ENCODE measurements around the gene TRAF3IP1. TPM values are rescaled to one million over a fixed set of nuclear protein-coding genes. Genes with fewer than 3 reads are reported as not detected.

Gene TRAF3IP1
- total RNA-seq, 1 donor from 2014 or later: 11.2 TPM

DNA sequence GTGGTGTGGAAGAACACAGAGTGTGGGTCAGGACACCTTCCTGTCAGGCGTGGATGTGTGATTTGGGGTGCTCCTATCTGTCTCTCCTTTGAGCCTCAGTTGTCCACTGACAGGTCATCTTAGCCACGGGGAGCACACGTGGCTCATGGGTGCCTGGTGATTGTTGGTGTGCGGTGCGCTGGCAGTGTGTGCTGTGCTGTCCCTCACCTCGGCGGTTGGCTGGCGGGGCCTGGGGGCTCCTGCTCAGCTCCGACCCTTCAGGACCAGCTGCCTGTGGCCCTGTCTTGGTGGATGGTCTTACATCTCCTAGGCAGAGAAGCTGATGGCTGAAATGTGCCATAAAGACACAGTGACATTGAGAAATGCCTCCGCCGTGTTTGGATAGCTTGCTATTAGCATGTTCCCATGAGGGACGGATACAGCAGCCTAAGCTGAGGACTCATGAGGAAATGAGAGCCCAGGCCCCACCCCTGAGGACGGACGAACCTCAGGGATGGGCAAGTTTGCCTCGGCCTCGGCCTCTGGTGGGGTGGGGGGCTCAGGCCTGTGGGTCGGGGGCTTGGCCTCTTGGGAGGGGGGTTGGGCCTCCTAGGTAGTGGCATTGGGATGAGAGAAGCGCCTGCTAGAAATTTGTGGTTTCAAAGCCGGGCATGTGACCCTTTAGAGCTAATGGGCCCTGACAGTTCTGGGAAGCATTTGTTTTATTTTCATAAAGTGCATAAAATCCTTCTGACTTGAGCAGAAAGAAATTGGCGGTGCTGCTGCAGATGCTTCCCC lies 86.1 kb downstream of the TRAF3IP1 start:
- H3K27ac ChIP-seq: no peak overlapping the region
- H3K27me3 ChIP-seq: no peaks in the 10 kb centered on the region
- H3K4me3 Mint-ChIP-seq: no peak overlapping the region
- H3K36me3 Mint-ChIP-seq: peaks cover 10% of the 10 kb centered on the region
- no peak overlapping the region for H3K27ac Mint-ChIP-seq
- peaks cover 9% of the 10 kb centered on the region for H3K27me3 Mint-ChIP-seq (ENCODE audit: insufficient read depth, low read depth)
- H3K4me3 ChIP-seq: no peak overlapping the region
- TF ChIP-seq EZH2phosphoT487 (IDR thresholded peaks at IDR 0.05) (no peak), EZH2 (IDR thresholded peaks at IDR 0.05) (no peak)
- TF ChIP-seq, protein P1, sequence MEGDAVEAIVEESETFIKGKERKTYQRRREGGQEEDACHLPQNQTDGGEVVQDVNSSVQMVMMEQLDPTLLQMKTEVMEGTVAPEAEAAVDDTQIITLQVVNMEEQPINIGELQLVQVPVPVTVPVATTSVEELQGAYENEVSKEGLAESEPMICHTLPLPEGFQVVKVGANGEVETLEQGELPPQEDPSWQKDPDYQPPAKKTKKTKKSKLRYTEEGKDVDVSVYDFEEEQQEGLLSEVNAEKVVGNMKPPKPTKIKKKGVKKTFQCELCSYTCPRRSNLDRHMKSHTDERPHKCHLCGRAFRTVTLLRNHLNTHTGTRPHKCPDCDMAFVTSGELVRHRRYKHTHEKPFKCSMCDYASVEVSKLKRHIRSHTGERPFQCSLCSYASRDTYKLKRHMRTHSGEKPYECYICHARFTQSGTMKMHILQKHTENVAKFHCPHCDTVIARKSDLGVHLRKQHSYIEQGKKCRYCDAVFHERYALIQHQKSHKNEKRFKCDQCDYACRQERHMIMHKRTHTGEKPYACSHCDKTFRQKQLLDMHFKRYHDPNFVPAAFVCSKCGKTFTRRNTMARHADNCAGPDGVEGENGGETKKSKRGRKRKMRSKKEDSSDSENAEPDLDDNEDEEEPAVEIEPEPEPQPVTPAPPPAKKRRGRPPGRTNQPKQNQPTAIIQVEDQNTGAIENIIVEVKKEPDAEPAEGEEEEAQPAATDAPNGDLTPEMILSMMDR (IDR thresholded peaks at IDR 0.05): no peak
- H3K36me3 ChIP-seq: no peaks in the 10 kb centered on the region
- H3K79me2 ChIP-seq (ENCODE audit: low read depth): no peaks in the 10 kb centered on the region
- no peak overlapping the region for H3K9ac ChIP-seq
- H4K20me1 ChIP-seq (ENCODE audit: low read depth): peaks cover 7% of the 10 kb centered on the region
- H3K9me3 ChIP-seq (ENCODE audit: low read depth): no peaks in the 10 kb centered on the region
- no peak for DNase-seq (ENCODE audit: low spot score)
- H3K9me3 Mint-ChIP-seq: no peaks in the 10 kb centered on the region
- no peak overlapping the region for H2AFZ ChIP-seq (replicated peaks)
- H3F3A ChIP-seq (ENCODE audit: low read depth): peaks cover 21% of the 10 kb centered on the region
- peaks cover 23% of the 10 kb centered on the region for H3K4me1 ChIP-seq
- peaks cover 19% of the 10 kb centered on the region for H3K4me1 Mint-ChIP-seq
- H3K4me2 ChIP-seq: no peak overlapping the region

DNA sequence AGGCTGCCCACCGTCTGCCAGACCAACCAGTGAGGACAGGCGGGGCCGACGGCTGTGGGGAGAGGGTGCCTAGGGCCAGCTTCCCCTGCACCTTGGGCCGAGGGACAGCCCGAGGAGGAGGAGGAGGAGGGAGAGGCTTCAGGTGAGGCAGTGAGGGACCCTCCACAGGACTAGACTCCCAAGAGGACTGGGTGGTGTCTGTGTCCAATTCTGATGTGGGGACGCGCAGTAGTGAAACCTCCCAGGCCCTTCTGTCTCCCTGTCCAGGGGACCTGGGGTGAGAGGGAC lies 86.6 kb downstream of the TRAF3IP1 start:
- H3K27me3 ChIP-seq: no peaks in the 10 kb centered on the region
- no peak overlapping the region for H3K4me3 Mint-ChIP-seq

DNA sequence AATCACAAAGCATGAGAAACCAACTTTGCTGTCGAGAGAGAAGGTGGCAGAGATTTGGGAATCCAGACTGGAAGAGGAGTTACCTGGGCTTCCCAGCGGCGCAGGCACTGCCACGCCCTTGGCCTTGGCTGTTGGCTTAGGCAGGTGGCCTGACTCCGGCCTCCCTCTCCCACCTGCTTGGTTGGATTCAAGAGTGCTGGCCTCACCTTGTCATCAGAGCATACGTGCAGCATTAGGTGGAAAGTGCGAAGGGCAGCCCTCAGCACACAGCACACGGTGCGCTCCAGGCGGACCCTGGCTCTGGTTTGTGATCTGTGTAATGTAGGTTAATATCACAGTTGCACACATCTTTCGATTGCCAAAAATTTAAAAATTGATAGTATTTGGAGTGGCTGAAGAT lies 87.2 kb downstream of the TRAF3IP1 start:
- H3K9ac ChIP-seq: no peak overlapping the region
- DNase-seq (ENCODE audit: low spot score): no peak

More for the DNA sequence above, 86.6 kb downstream of the TRAF3IP1 start:
- Mint-ChIP-seq H3K36me3 (peaks cover 9% of the 10 kb centered on the region), H3K9me3 (no peaks in the 10 kb centered on the region), H3K4me1 (peaks cover 19% of the 10 kb centered on the region), H3K27me3 (ENCODE audit: insufficient read depth, low read depth) (peaks cover 9% of the 10 kb centered on the region), H3K27ac (no peak overlapping the region)
- Histone ChIP-seq H3K36me3 (no peaks in the 10 kb centered on the region), H3K79me2 (ENCODE audit: low read depth) (no peaks in the 10 kb centered on the region), H3K4me1 (peaks cover 23% of the 10 kb centered on the region), H3K4me3 (no peak overlapping the region), H3F3A (ENCODE audit: low read depth) (peaks cover 21% of the 10 kb centered on the region), H4K20me1 (ENCODE audit: low read depth) (peaks cover 7% of the 10 kb centered on the region), H3K9me3 (ENCODE audit: low read depth) (no peaks in the 10 kb centered on the region), H3K27ac (no peak overlapping the region), H3K4me2 (no peak overlapping the region), H3K9ac (no peak overlapping the region), H2AFZ (replicated peaks) (no peak overlapping the region)
- no peak for DNase-seq (ENCODE audit: low spot score)
- TF ChIP-seq EZH2phosphoT487 (IDR thresholded peaks at IDR 0.05) (no peak), EZH2 (IDR thresholded peaks at IDR 0.05) (no peak)
- TF ChIP-seq, protein P1 (IDR thresholded peaks at IDR 0.05): no peak

More for the DNA sequence above, 87.2 kb downstream of the TRAF3IP1 start:
- Mint-ChIP-seq H3K27me3 (ENCODE audit: insufficient read depth, low read depth) (peaks cover 9% of the 10 kb centered on the region), H3K27ac (no peak overlapping the region), H3K36me3 (peaks cover 9% of the 10 kb centered on the region), H3K9me3 (no peaks in the 10 kb centered on the region), H3K4me1 (peaks cover 19% of the 10 kb centered on the region), H3K4me3 (no peak overlapping the region)
- Histone ChIP-seq H3K4me3 (no peak overlapping the region), H4K20me1 (ENCODE audit: low read depth) (peaks cover 7% of the 10 kb centered on the region), H3K9me3 (ENCODE audit: low read depth) (no peaks in the 10 kb centered on the region), H3K27me3 (no peaks in the 10 kb centered on the region), H3F3A (ENCODE audit: low read depth) (peaks cover 21% of the 10 kb centered on the region), H2AFZ (replicated peaks) (no peak overlapping the region), H3K27ac (no peak overlapping the region), H3K79me2 (ENCODE audit: low read depth) (no peaks in the 10 kb centered on the region), H3K4me1 (peaks cover 23% of the 10 kb centered on the region), H3K4me2 (no peak overlapping the region), H3K36me3 (no peaks in the 10 kb centered on the region)
- TF ChIP-seq EZH2 (IDR thresholded peaks at IDR 0.05) (no peak), EZH2phosphoT487 (IDR thresholded peaks at IDR 0.05) (no peak)
- TF ChIP-seq, protein P1 (IDR thresholded peaks at IDR 0.05): no peak
